ENCODE measurements around the gene SNTA1.
"Not testable (repeated sequence)": the region's sequence is repeated elsewhere in the genome, so short reads cannot be mapped to it uniquely, and the experiment has no call there.

SNTA1 gene

DNA sequence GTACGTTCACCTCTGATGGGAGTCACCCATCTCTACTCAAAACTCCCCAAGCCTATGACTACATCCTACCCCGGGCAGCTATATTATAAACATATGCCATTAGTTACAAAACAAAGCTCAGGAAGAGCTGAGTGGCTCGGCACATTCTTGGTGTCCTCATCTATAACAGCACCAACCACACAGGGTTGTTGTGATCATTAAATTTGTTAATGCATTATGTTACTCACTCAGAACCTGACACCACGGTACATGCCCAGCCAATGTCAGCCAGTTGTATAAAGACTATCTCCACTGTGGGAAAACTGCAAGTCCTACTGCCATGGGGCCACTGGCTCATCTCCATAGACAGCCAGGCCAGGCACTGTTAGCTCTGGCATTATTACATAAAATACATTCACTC is 50.0 kb downstream of the SNTA1 start:
- no peak for DNase-seq (ENCODE audit: low read depth)

DNA sequence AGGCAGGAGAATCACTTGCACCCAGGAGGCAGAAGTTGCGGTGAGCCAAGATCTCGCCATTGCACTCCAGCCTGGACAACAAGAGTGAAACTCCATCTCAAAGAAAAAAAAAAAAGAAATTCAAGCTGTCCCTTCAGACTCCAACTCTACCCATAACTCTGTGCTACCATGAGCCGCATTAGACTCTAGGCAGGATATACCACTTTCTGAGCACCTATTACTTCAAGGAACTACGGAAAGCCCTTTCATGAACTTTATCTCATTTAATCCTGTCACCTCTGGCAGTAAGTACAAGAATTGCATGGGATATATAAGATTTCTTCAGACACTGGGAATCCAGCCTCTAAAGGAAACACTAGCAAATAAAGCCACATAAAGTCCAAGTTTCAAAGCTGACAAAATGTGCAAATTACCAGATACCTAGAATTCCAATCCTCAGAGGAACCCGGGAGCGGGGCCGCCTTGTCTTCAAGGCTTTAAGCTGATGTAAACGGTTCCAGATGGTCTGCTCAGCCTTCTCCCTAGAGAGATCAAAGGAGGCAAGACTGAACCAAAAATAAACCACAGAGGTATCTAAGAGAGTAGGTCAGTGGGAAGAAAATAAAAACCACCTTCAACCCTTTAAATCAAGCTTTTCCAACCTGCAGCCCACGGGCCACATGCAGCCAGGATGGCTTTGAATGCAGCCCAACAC is 51.7 kb downstream of the SNTA1 start:
- peak; percentile 79 for DNase-seq (ENCODE audit: low read depth)

DNA sequence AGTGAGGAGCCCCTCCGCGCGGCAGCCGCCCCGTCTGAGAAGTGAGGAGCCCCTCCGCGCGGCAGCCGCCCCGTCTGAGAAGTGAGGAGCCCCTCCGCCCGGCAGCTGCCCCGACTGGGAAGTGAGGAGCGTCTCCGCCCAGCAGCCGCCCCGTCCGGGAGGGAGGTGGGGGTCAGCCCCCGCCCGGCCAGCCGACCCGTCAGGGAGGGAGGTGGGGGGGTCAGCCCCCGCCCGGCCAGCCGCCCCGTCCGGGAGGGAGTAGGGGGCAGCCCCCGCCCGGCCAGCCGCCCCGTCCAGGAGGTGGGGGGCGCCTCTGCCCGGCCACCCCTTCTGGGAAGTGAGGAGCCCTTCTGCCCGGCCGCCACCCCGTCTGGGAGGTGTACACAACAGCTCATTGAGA is 54.2 kb downstream of the SNTA1 start:
- not testable (repeated sequence) for DNase-seq (ENCODE audit: low read depth)

DNA sequence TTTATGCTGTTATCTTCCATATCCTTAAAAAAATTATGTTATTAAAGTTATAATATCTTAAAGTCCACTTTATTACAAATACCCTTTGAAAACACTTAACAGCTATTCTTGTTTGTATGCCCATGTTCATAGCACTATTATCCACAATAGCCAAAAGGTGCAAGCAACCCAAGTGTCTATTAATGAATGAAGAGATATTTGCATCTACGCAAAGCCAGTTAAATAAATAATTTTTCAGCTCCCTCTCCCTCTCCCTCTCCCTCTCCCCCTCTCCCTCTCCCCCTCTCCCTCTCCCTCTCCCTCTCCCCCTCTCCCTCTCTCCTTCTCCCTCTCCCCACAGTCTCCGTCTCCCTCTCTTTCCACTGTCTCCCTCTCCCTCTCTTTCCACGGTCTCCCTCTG is 55.3 kb downstream of the SNTA1 start:
- no peak for DNase-seq (ENCODE audit: low read depth)

DNA sequence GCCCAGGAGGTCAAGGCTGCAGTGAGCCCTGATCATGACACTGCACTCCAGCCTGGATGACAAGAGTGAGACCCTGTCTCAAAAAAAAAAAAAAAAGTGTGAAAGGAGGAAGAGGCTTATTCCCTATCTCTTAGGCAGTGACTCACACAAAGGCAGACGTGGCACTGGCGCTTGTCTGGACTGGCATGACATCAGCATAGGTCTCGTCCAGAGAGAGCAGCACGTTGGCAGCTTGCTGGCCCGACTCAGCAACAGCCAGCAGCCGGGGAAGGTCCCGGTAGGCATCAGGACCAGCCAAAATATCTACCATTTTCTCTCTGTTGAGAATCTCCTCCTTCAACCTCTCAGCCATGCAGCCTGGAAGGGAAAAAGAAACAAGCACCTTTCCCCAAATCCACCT is 56.4 kb downstream of the SNTA1 start:
- no peak for DNase-seq (ENCODE audit: low read depth)

DNA sequence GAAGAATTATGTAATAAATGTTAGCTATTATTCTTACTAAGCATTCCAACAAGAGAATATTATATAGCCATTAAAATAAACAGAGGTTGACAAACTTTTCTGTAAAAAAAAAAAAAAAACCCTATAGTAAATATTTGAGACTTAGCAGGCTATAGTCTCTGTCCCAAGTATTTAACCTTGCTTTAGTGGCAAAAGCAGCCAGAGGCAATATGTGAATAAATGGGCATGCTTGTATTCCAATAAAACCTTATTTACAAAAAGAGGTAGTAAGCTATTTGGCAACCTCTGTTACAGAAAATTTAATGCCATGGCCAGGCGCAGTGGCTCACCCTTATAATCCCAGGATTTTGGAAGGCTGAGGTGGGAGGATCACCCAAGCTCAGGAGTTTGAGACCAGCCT is 56.9 kb downstream of the SNTA1 start:
- no peak for DNase-seq (ENCODE audit: low read depth)

DNA sequence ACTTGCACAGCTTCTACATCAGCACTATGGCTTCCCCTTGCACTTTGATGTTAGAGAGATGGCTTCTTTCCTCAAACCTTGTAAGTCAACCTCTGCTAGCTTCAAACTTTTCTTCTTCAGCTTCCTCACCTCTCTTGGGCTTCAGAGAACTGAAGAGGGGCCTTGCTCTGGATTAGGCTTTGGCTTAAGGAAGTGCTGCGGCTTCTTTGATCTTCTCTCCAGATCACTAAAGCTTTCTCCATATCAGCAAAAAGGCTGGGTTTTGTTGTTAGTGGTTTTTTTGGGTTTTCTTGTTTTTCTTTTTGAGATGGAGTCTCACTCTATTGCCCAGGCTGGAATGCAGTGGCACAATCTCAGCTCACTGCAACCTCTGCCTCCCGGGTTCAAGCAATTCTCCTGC is 66.2 kb downstream of the SNTA1 start:
- no peak for DNase-seq (ENCODE audit: low read depth)

DNA sequence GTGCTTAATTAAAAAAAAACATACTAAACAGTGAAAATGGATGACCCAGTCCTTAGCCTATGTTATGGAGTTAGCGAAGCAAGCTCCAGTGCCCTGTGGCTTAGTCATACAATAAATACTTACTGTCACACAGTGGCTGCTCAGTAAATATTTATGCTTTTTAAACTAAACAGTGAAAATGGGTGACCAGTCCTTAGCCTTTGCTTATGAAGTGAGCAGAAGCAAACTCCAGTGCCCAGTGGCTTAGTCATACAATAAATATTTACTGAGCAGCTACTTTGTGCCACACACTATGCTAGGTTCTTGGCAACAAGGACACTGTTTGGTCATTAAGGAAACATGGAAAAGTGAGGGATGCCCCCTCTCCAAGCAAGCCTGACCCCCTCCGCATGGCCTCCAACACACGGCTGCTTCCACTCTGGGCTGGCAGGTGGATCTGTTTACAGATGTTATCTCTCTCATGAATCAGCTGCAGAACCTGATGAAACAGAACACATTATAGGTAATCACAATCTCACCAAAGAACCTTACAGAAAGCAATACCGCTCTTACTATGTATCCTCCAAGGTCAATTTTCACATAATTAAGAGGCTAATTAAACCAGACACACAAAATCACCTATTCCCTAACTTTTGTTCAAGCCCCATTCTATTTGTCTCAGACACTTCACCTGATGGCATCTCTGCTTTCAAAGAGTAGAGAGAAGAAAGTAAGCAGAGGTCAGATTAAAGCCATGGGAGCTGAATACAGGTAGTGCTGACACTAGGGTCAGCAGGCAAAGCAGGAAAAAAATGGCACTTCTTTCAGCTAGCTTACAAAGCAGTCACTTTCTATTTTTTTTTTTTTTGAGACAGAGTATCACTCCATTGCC is 69.6 kb downstream of the SNTA1 start:
- DNase-seq (ENCODE audit: low read depth): no peak

DNA sequence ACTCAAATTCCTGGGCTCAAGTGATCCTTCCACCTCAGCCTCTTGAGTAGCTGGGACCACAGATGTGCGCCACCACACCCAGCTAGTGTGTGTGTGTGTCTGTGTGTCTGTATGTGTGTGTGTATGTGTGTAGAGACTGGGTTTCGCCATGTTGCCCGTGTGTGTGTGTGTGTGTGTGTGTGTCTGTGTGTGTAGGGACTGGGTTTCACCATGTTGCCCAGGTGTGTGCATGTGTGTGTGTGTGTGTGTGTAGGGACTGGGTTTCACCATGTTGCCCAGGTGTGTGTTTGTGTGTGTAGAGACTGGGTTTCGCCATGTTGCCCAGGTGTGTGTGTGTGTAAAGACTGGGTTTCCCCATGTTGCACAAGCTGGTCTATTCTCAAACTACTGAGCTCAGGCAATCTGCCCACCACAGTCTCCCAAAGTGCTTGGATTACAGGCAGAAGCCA is 70.5 kb downstream of the SNTA1 start:
- DNase-seq (ENCODE audit: low read depth): no peak

DNA sequence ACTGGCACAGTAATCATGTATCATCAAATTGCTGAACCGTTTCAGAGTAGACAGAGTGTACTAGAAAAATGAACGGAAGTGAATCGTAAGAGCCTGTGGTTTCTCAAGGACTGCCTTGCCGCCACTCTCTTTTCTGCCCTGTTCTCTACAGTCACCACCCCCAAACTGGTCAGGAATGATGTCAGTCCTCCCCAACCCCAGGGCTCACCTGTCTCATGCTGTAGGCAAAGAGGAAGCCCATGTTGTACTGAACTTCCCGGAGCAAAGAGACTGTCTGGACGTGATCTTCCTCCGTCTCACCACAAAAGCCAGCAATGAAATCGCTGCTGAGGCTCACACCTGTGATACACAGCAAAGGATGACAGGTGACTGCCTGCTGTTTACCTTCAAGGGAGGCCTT is 73.3 kb downstream of the SNTA1 start:
- DNase-seq (ENCODE audit: low read depth): no peak

DNA sequence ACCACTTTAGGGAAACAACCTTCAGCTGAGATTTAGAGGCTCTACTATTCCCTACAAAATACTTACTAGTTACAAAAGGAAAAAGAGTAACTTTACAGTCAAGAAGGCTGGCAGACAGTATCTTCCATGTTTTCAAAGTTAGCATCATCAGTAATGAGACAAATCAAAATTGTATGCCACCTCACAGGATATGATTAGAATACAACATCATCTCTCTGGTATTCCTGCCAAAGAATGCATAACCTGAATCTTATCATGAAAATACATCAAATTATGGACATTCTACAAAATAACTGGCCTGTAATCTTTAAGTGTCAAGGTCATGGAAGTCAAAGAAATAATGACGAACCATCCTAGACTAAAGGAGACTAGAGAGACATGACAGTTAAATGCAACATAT is 80.7 kb downstream of the SNTA1 start:
- no peak for DNase-seq (ENCODE audit: low read depth)

DNA sequence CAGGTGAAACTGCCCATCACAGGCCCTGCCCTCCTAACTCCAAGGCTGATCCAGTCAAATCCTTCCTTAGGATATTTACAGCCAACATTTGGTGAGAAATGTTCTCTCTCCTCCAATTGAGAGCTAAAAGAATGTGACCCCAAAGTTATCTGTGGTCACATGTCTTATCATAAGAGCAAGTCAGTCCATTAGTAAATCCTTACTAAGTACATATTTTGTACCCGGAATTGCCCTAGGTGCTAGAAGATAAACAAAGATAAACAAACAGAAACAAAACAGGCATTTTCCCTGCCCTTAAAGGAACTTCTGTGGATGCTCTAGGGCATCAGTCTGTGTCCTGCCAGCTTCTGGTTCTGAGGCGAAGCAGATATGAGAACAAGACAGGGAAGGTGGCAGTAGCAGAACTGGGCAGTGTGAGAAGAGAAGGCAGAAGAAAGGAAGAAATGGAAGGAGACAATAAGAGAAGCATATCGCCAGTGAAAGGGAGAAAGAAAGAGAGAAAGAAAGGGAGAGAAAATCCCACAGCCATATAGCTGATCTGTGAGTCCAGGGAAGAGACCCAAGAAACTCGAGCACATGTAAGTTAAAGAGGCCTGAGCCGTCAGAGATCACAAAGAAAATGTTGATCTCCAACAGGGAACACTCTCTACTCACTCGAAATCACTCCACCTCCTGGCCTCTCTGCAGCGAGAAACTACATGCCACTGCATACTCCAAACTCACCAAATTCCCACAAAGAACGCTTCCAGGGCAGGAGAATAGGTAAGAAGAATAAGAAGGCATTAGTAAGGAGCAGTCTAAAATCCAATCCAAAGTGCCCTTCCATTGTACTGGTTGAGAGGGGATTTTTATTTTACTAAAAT is 83.9 kb downstream of the SNTA1 start:
- DNase-seq (ENCODE audit: low read depth): no peak

Data from GM04504 (cell line).